PC-9 (cell line): ENCODE results near the gene PCARE. TPM values are rescaled to one million over a fixed set of nuclear protein-coding genes. Genes with fewer than 3 reads are reported as not detected.

Source experiments
- BruUV-seq: library from RNA; stranded (reverse); fragments of 400-500 nt; replicated peaks from 2 replicates; lab custom pipeline; 2021; lab: Mats Ljungman, UMichigan
- CTCF ChIA-PET: fragments of 300-600 bp; sonication (Branson Sonifier 250); formaldehyde crosslinking; loops from one replicate; lab custom pipeline; 2022; ENCODE audit warnings: antibody characterized with exemption; lab: Charles Lee
- POLR2A ChIA-PET: fragments of 300-600 bp; sonication (Branson Sonifier 250); formaldehyde crosslinking; loops from one replicate; lab custom pipeline; 2022; ENCODE audit warnings: antibody characterized with exemption; ENCODE audit not compliant: unreplicated experiment; lab: Charles Lee
- DNase-seq, 2 experiments: peaks; one replicate each; pipeline versions ENCODE4 v3.0.0 to v3.0.0-alpha.2; 2015 to 2022; ENCODE audit warnings: mixed read lengths in 1 of 2
- H2AFZ ChIP-seq: fragments of 200-600 bp; sonication (generic); 2 replicates; pipeline ENCODE4 v1.8.1; 2017; ENCODE audit warnings: antibody characterized with exemption
- H3F3A ChIP-seq: fragments of 200-600 bp; sonication (generic); 2 replicates; pipeline ENCODE4 v1.8.1; 2017; ENCODE audit warnings: antibody characterized with exemption, mild to moderate bottlenecking, low read depth; ENCODE audit not compliant: insufficient read depth
- H3K27ac ChIP-seq: fragments of 200-600 bp; sonication (generic); 2 replicates; pipeline ENCODE4 v1.6.1; 2016; ENCODE audit warnings: mixed run types
- H3K27me3 ChIP-seq: fragments of 200-600 bp; sonication (generic); 2 replicates; pipeline ENCODE4 v1.6.1; 2016; ENCODE audit warnings: low read depth, mixed run types; ENCODE audit not compliant: insufficient read depth
- H3K36me3 ChIP-seq: fragments of 200-600 bp; sonication (generic); 2 replicates; pipeline ENCODE4 v1.6.1; 2016; ENCODE audit warnings: low read depth, mixed run types
- H3K4me1 ChIP-seq: fragments of 200-600 bp; sonication (generic); replicated peaks from 2 replicates; pipeline ENCODE4 v1.6.1; 2016; ENCODE audit warnings: mixed run types; ENCODE audit not compliant: insufficient read depth
- H3K4me2 ChIP-seq: fragments of 200-600 bp; sonication (generic); 2 replicates; pipeline ENCODE4 v1.6.1; 2017; ENCODE audit warnings: mixed run types
- H3K4me3 ChIP-seq: fragments of 200-600 bp; sonication (generic); 2 replicates; pipeline ENCODE4 v1.6.1; 2016; ENCODE audit warnings: mixed run types
- H3K79me2 ChIP-seq: fragments of 200-600 bp; sonication (generic); 2 replicates; pipeline ENCODE4 v1.6.1; 2017; ENCODE audit warnings: low read depth, mixed run types
- H3K9me2 ChIP-seq: fragments of 200-600 bp; sonication (generic); 2 replicates; pipeline ENCODE4 v1.8.1; 2017; ENCODE audit warnings: mild to moderate bottlenecking; ENCODE audit not compliant: insufficient read depth
- H3K9me3 ChIP-seq: fragments of 200-600 bp; sonication (generic); 2 replicates; pipeline ENCODE4 v1.8.1; 2016; ENCODE audit warnings: low read depth; ENCODE audit not compliant: insufficient read depth
- H4K20me1 ChIP-seq: fragments of 200-600 bp; sonication (generic); 2 replicates; pipeline ENCODE4 v1.8.1; 2017; ENCODE audit not compliant: insufficient read depth
- EZH2 ChIP-seq: fragments of 200-600 bp; sonication (generic); IDR thresholded peaks from 2 replicates; pipeline ENCODE4 v1.8.0; 2017; ENCODE audit warnings: antibody characterized with exemption, low read depth
- intact Hi-C: fragments of 100-400 bp; cut with micrococcal nuclease; formaldehyde crosslinking; loops from one replicate; pipeline ENCODE4 v1.10.0; 2022; ENCODE audit not compliant: unreplicated experiment
- total RNA-seq: library from RNA; stranded (reverse); gene quantifications from 2 replicates; pipeline ENCODE4 v1.2.3, GENCODE V29; 2021
- TF ChIP-seq, protein P1 (sequence below): fragments of 200-600 bp; sonication (generic); conservative IDR thresholded peaks from 2 replicates; pipeline ENCODE4 v1.6.1; 2017; ENCODE audit warnings: mixed run types, antibody characterized with exemption, mild to moderate bottlenecking, moderate library complexity

PCARE gene
- total RNA-seq, 1 experiment from 2014 or later, result not detected

- H3K36me3 ChIP-seq, result no peaks in the 10 kb centered on the region
- POLR2A ChIA-PET, result interaction anchor here (0.7 kb wide), 1 partner anchor 112 kb away, joined by 3 read pairs; no protein-coding TSS in a partner anchor
- no peaks in the 10 kb centered on the region for H3K79me2 ChIP-seq
- H3K4me1 ChIP-seq, result no peaks in the 10 kb centered on the region
- CTCF ChIA-PET, result interaction anchor here (0.6 kb wide), 1 partner anchor 17 kb away, joined by 3 read pairs; no protein-coding TSS in a partner anchor
- no peak overlapping the region for H3K27ac ChIP-seq
- no peaks in the 10 kb centered on the region for H3K9me3 ChIP-seq
- no peaks in the 10 kb centered on the region for H3K27me3 ChIP-seq
- no peak overlapping the region for H3K4me3 ChIP-seq
- TF ChIP-seq EZH2, result no peak
- TF ChIP-seq, protein P1, sequence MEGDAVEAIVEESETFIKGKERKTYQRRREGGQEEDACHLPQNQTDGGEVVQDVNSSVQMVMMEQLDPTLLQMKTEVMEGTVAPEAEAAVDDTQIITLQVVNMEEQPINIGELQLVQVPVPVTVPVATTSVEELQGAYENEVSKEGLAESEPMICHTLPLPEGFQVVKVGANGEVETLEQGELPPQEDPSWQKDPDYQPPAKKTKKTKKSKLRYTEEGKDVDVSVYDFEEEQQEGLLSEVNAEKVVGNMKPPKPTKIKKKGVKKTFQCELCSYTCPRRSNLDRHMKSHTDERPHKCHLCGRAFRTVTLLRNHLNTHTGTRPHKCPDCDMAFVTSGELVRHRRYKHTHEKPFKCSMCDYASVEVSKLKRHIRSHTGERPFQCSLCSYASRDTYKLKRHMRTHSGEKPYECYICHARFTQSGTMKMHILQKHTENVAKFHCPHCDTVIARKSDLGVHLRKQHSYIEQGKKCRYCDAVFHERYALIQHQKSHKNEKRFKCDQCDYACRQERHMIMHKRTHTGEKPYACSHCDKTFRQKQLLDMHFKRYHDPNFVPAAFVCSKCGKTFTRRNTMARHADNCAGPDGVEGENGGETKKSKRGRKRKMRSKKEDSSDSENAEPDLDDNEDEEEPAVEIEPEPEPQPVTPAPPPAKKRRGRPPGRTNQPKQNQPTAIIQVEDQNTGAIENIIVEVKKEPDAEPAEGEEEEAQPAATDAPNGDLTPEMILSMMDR, result no peak
- BruUV-seq, result no TSS peak
- H3K9me2 ChIP-seq, result no peaks in the 10 kb centered on the region
- no peaks in the 10 kb centered on the region for H3F3A ChIP-seq
- H2AFZ ChIP-seq, result no peak overlapping the region
- intact Hi-C loops, result no loop called here
- no peaks in the 10 kb centered on the region for H4K20me1 ChIP-seq
- no peak overlapping the region for H3K4me2 ChIP-seq
- peak in 1 of 2 experiments; percentile 23 for DNase-seq
These were observed 3.0 kb downstream of the PCARE start for GRCh38 chr2:29071032-29071975.

GRCh38 chr2:29070526-29070925 is 3.8 kb downstream of the PCARE start:
- DNase-seq, result no peak
- H3K9me2 ChIP-seq, result no peaks in the 10 kb centered on the region
- H3F3A ChIP-seq, result no peaks in the 10 kb centered on the region
- BruUV-seq, result no TSS peak
- CTCF ChIA-PET, result no interaction called here
- H4K20me1 ChIP-seq, result no peaks in the 10 kb centered on the region
- H2AFZ ChIP-seq, result no peak overlapping the region
- TF ChIP-seq, protein P1, result no peak
- TF ChIP-seq EZH2, result no peak
- H3K9me3 ChIP-seq, result no peaks in the 10 kb centered on the region
- H3K4me1 ChIP-seq, result no peaks in the 10 kb centered on the region
- no peak overlapping the region for H3K4me3 ChIP-seq
- no peaks in the 10 kb centered on the region for H3K79me2 ChIP-seq
- H3K36me3 ChIP-seq, result no peaks in the 10 kb centered on the region
- POLR2A ChIA-PET, result no interaction called here
- intact Hi-C loops, result no loop called here
- H3K27me3 ChIP-seq, result no peaks in the 10 kb centered on the region
- no peak overlapping the region for H3K4me2 ChIP-seq
- H3K27ac ChIP-seq, result no peak overlapping the region

DNA sequence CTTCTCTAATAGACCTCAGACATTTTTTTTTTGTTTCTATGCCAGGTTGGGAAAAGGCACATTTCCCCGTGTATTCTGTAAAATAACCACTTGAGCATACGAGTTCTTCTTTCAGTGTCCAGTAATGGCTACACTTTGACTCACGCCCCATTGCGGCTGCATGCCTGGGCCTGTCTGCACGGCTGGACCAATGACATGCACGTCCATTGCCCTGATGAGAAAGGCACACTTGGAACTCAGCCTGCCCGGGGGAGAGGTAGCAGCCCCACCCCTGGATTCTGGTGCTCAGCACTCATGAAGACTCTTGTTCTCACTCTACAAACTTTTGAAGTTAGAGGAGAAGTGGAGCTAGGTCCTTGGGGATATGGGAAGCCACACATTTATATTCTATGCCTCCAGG is 5.8 kb downstream of the PCARE start:
- Histone ChIP-seq H3K27ac (no peak overlapping the region), H3K36me3 (no peaks in the 10 kb centered on the region), H3K79me2 (no peaks in the 10 kb centered on the region), H3K9me3 (no peaks in the 10 kb centered on the region), H3K4me2 (no peak overlapping the region), H3K4me1 (no peaks in the 10 kb centered on the region), H3F3A (no peaks in the 10 kb centered on the region), H3K9me2 (no peaks in the 10 kb centered on the region), H2AFZ (no peak overlapping the region), H3K27me3 (no peaks in the 10 kb centered on the region), H4K20me1 (no peaks in the 10 kb centered on the region), H3K4me3 (no peak overlapping the region)
- TF ChIP-seq, protein P1, result no peak
- TF ChIP-seq EZH2, result no peak
- no TSS peak for BruUV-seq
- peak in 1 of 2 experiments; percentile 6 for DNase-seq
- ChIA-PET POLR2A (interaction anchor here (0.6 kb wide), 1 partner anchor 153 kb away, joined by 5 read pairs; no protein-coding TSS in a partner anchor), CTCF (no interaction called here)
- intact Hi-C loops, result no loop called here
